GM12878 (cell line): Measurements from ENCODE around the gene SLC25A43. TPM values are rescaled to one million over a fixed set of nuclear protein-coding genes. Genes with fewer than 3 reads are reported as not detected.

Experiments used
- BMI1 ChIP-seq: fragments of 450-650 bp; IDR thresholded peaks from 2 replicates; pipeline ENCODE4 v1.6.1; 2016; ENCODE audit warnings: mild to moderate bottlenecking, moderate library complexity, borderline replicate concordance
- CUX1 ChIP-seq: IDR thresholded peaks from 2 replicates; pipeline ENCODE4 v1.6.1; 2012; ENCODE audit warnings: improper control_type of control experiment, low read depth, low read length; ENCODE audit not compliant: insufficient replicate concordance
- DPF2 ChIP-seq: fragments of 450-650 bp; IDR thresholded peaks from 2 replicates; pipeline ENCODE4 v1.6.1; 2017; ENCODE audit warnings: mild to moderate bottlenecking
- ETV6 ChIP-seq, 2 experiments: fragments of 450-650 bp in 1 of 2; IDR thresholded peaks in 1 of 2; conservative IDR thresholded peaks in 1 of 2; 2 replicates each; pipeline ENCODE4 v1.6.1; 2014; ENCODE audit warnings: antibody characterized with exemption in 1 of 2, borderline replicate concordance in 1 of 2, low read depth in 1 of 2, mild to moderate bottlenecking in 1 of 2, moderate library complexity in 1 of 2
- EZH2 ChIP-seq: IDR thresholded peaks from 2 replicates; pipeline ENCODE4 v1.6.1; 2012; ENCODE audit warnings: low read depth, mild to moderate bottlenecking, control low read depth, inconsistent platforms, low read length, borderline replicate concordance; ENCODE audit not compliant: control insufficient read depth
- FOXM1 ChIP-seq: IDR thresholded peaks from 2 replicates; pipeline ENCODE4 v1.6.1; 2012; ENCODE audit warnings: low read depth, mild to moderate bottlenecking, inconsistent platforms, low read length, moderate library complexity
- HCFC1 ChIP-seq: fragments of 150-350 bp; IDR thresholded peaks from 2 replicates; pipeline ENCODE4 v1.6.1; 2014; ENCODE audit warnings: low read length
- HDGF ChIP-seq: fragments of 450-650 bp; IDR thresholded peaks from 2 replicates; pipeline ENCODE4 v1.6.1; 2016; ENCODE audit warnings: antibody characterized with exemption
- HSF1 ChIP-seq: fragments of 150-350 bp; IDR thresholded peaks from 2 replicates; pipeline ENCODE4 v1.6.1; 2014; ENCODE audit warnings: mild to moderate bottlenecking, low read depth, low read length
- JUND ChIP-seq: IDR thresholded peaks from 2 replicates; pipeline ENCODE4 v1.6.1; 2012; ENCODE audit warnings: low read depth, mild to moderate bottlenecking, low read length, improper control_type of control experiment, moderate library complexity
- MTA2 ChIP-seq: fragments of 450-650 bp; IDR thresholded peaks from 2 replicates; pipeline ENCODE4 v1.6.1; 2016; ENCODE audit warnings: low read depth, mild to moderate bottlenecking, moderate library complexity
- NRF1 ChIP-seq: conservative IDR thresholded peaks from 2 replicates; pipeline ENCODE4 v1.6.1; 2011; ENCODE audit warnings: mild to moderate bottlenecking, low read depth, low read length, improper control_type of control experiment
- PAX5 ChIP-seq: IDR thresholded peaks from 2 replicates; pipeline ENCODE4 v1.6.1; 2011; ENCODE audit warnings: low read depth, low read length, borderline replicate concordance
- PBX3 ChIP-seq: IDR thresholded peaks from 2 replicates; pipeline ENCODE4 v1.6.1; 2011; ENCODE audit warnings: mild to moderate bottlenecking, low read depth, low read length, moderate library complexity; ENCODE audit not compliant: insufficient replicate concordance
- POLR2A ChIP-seq: IDR thresholded peaks from 2 replicates; pipeline ENCODE4 v1.6.1; 2011; ENCODE audit warnings: low read depth, mild to moderate bottlenecking, low read length
- RAD51 ChIP-seq: fragments of 450-650 bp; IDR thresholded peaks from 2 replicates; pipeline ENCODE4 v1.6.1; 2016; ENCODE audit warnings: moderate library complexity, mild to moderate bottlenecking, inconsistent platforms
- RB1 ChIP-seq: fragments of 450-650 bp; formaldehyde crosslinking; IDR thresholded peaks from 2 replicates; pipeline ENCODE4 v1.6.1; 2017; ENCODE audit warnings: mild to moderate bottlenecking, borderline replicate concordance
- RBBP5 ChIP-seq: fragments of 200-600 bp; sonication (generic); conservative IDR thresholded peaks from 2 replicates; pipeline ENCODE4 v1.6.1; 2016
- RFX5 ChIP-seq: IDR thresholded peaks from 2 replicates; pipeline ENCODE4 v1.6.1; 2011; ENCODE audit warnings: low read depth, low read length, improper control_type of control experiment
- RUNX3 ChIP-seq: IDR thresholded peaks from 2 replicates; pipeline ENCODE4 v1.6.1; 2012; ENCODE audit warnings: low read length, inconsistent platforms
- SIX5 ChIP-seq: IDR thresholded peaks from 2 replicates; pipeline ENCODE4 v1.6.1; 2011; ENCODE audit warnings: mild to moderate bottlenecking, low read depth, low read length, moderate library complexity; ENCODE audit not compliant: severe bottlenecking
- SREBF1 ChIP-seq: IDR thresholded peaks from 2 replicates; pipeline ENCODE4 v1.6.1; 2012; ENCODE audit warnings: mild to moderate bottlenecking, low read length
- TCF12 ChIP-seq: IDR thresholded peaks from 2 replicates; pipeline ENCODE4 v1.6.1; 2011; ENCODE audit warnings: low read depth, mild to moderate bottlenecking, low read length
- ZNF207 ChIP-seq: fragments of 450-650 bp; IDR thresholded peaks from 2 replicates; pipeline ENCODE4 v1.6.1; 2014; ENCODE audit warnings: antibody characterized with exemption, mild to moderate bottlenecking, borderline replicate concordance
- ZNF274 ChIP-seq: IDR thresholded peaks from one replicate; pipeline ENCODE4 v1.8.0; 2011; ENCODE audit not compliant: insufficient read length, insufficient read depth
- polyA plus RNA-seq, 11 experiments: library from polyadenylated mRNA; depleted of rRNA in 4 of 11; unstranded in 6 of 11; stranded (reverse) in 5 of 11; fragments of >200 nt; fragmentation: Nextera tagmentation in 4 of 11; fragmentation: Illumina TruSeq in 1 of 11; extraction: Ambion mirVana in 4 of 11; extraction: Trizol in 1 of 11; gene quantifications; 1 replicate in 1 of 11; 2 replicates in 10 of 11; pipeline versions ENCODE4 v1.2.1 to v1.2.3, GENCODE V29; 2011 to 2016; ENCODE audit warnings: inconsistent platforms in 2 of 11, missing spikeins in 2 of 11, low read depth in 1 of 11
- total RNA-seq, 4 experiments: library from RNA; depleted of rRNA in 3 of 4; stranded (reverse); fragments of >200 nt in 3 of 4; fragmentation: Illumina TruSeq in 1 of 4; extraction: Trizol in 1 of 4; gene quantifications; 2 replicates each; pipeline versions ENCODE4 v1.2.1 to v1.2.3, GENCODE V29; 2013 to 2021

The SLC25A43 gene
- total and polyA plus RNA-seq, 10 of the 15 experiments (the other 5 are each of a cell fraction or from before 2014, with no cell fraction given) = 2.5 to 13.5 (median 6.8) TPM

- TF ChIP-seq RAD51 (no peak), CUX1 (no peak), PAX5 (no peak), DPF2 (peak; percentile 37; the same call in 1 of the 2 replicates), PBX3 (no peak), FOXM1 (no peak), ZNF207 (no peak), NRF1 (peak; percentile 41), SIX5 (peak; percentile 27), JUND (no peak), RB1 (0 out of 2 replicates have a peak, but pooled peaks have one; percentile 54), BMI1 (no peak), ETV6 (conservative IDR thresholded peaks at IDR 0.05 in 1 of 2, IDR thresholded peaks at IDR 0.05 in 1 of 2; ENCODE audit: borderline replicate concordance in 1 of 2, low read depth in 1 of 2) (peak in 1 of 2 experiments; percentile 25; a peak in 1 of 4 replicates), RFX5 (no peak), HDGF (no peak), MTA2 (no peak), TCF12 (0 out of 2 replicates have a peak, but pooled peaks have one; percentile 3), SREBF1 (no peak), ZNF274 (no peak), RUNX3 (peak; percentile 49), EZH2 (no peak), POLR2A (peak; percentile 66), HSF1 (no peak), HCFC1 (no peak), RBBP5 (no peak)
These were observed 69.6 kb downstream of the SLC25A43 start (continued) for GRCh38 chrX:119468551-119469312.
